Suprapubic skin (tissue), 4 donors: Measurements from ENCODE around the gene TTC12. TPM values are rescaled to one million over a fixed set of nuclear protein-coding genes. Genes with fewer than 3 reads are reported as not detected.
A peak's percentile ranks its signal among the peaks of the same experiment; 100 is the strongest.

ENCODE experiments used
- DNase-seq, 2 donors: peaks; one replicate each; pipeline ENCODE4 v3.0.0-alpha.2; 2019; ENCODE audit warnings: low spot score in 2 of 2
- H3K27ac ChIP-seq: fragments of 200-600 bp; sonication (generic); one replicate; pipeline ENCODE4 v1.5.1; 2019
- H3K27me3 ChIP-seq: fragments of 200-600 bp; sonication (generic); one replicate; pipeline ENCODE4 v1.5.1; 2019
- H3K36me3 ChIP-seq: fragments of 200-600 bp; sonication (generic); one replicate; pipeline ENCODE4 v1.5.1; 2019
- H3K4me1 ChIP-seq: fragments of 200-600 bp; sonication (generic); one replicate; pipeline ENCODE4 v1.5.1; 2019
- H3K4me3 ChIP-seq: fragments of 200-600 bp; sonication (generic); one replicate; pipeline ENCODE4 v1.5.1; 2019; ENCODE audit warnings: mild to moderate bottlenecking
- H3K9me3 ChIP-seq: fragments of 200-600 bp; sonication (generic); one replicate; pipeline ENCODE4 v1.5.1; 2019
- CTCF ChIP-seq, 2 donors: fragments of 200-600 bp in 1 of 2; fragments of 450-650 bp in 1 of 2; sonication (generic) in 1 of 2; IDR thresholded peaks; one replicate each; pipeline ENCODE4 v1.5.1; 2016 to 2019; ENCODE audit warnings: antibody characterized with exemption in 2 of 2, mild to moderate bottlenecking in 1 of 2, moderate library complexity in 1 of 2
- EP300 ChIP-seq: sonication (generic); formaldehyde crosslinking; IDR thresholded peaks from one replicate; pipeline ENCODE4 v1.6.1; 2017; ENCODE audit warnings: antibody characterized with exemption
- POLR2A ChIP-seq, 2 donors: fragments of 450-650 bp; IDR thresholded peaks; one replicate each; pipeline ENCODE4 v1.6.1; 2017; ENCODE audit warnings: antibody characterized with exemption in 2 of 2, mild to moderate bottlenecking in 2 of 2, moderate library complexity in 2 of 2
- POLR2AphosphoS5 ChIP-seq, 3 donors: sonication (generic); formaldehyde crosslinking; IDR thresholded peaks; one replicate each; pipeline ENCODE4 v1.6.1; 2017; ENCODE audit warnings: antibody characterized with exemption in 3 of 3
- WGBS: methylation state at CpG from one replicate; pipeline ENCODE4 v1.1.5; 2018; 5-methylcytosine and 5-hydroxymethylcytosine counted together
- total RNA-seq, 4 donors: library from RNA; depleted of rRNA; stranded (reverse); fragments of >200 nt; gene quantifications; one replicate each; pipeline ENCODE4 v1.1.0, GENCODE V29; 2016

TTC12 gene
- total RNA-seq, 4 donors from 2014 or later = 9.5 to 67.8 (median 30.3) TPM

GRCh38 chr11:113283881-113284280 is 30.5 kb upstream of the TTC12 start:
- no peaks in the 10 kb centered on the region for H3K27me3 ChIP-seq
- peak in 1 of 2 donors; percentile 11 for DNase-seq
- H3K9me3 ChIP-seq = no peaks in the 10 kb centered on the region
- H3K4me1 ChIP-seq = no peaks in the 10 kb centered on the region
- H3K27ac ChIP-seq = no peak overlapping the region
- no peak overlapping the region for H3K4me3 ChIP-seq
- no peaks in the 10 kb centered on the region for H3K36me3 ChIP-seq
- 93% methylated on average over 2 of the region's 2 CpGs for WGBS
- no peak for TF ChIP-seq EP300
- TF ChIP-seq POLR2AphosphoS5 (IDR thresholded peaks at IDR 0.05) = no peak
- no peak for TF ChIP-seq CTCF (IDR thresholded peaks at IDR 0.05)
- no peak for TF ChIP-seq POLR2A (IDR thresholded peaks at IDR 0.05)

- Histone ChIP-seq H3K9me3 (no peaks in the 10 kb centered on the region), H3K27me3 (no peaks in the 10 kb centered on the region), H3K4me1 (no peaks in the 10 kb centered on the region), H3K27ac (no peak overlapping the region), H3K36me3 (no peaks in the 10 kb centered on the region), H3K4me3 (no peak overlapping the region)
- no peak for DNase-seq
- 85% methylated on average over 3 of the region's 3 CpGs for WGBS
- no peak for TF ChIP-seq EP300
- no peak for TF ChIP-seq POLR2A (IDR thresholded peaks at IDR 0.05)
- TF ChIP-seq CTCF (IDR thresholded peaks at IDR 0.05) = no peak
- no peak for TF ChIP-seq POLR2AphosphoS5 (IDR thresholded peaks at IDR 0.05)
Observed at GRCh38 chr11:113286009-113286408, 28.4 kb upstream of the TTC12 start.

- 82% methylated on average over 6 of the region's 11 CpGs for WGBS
- Histone ChIP-seq H3K4me3 (no peak overlapping the region), H3K4me1 (no peaks in the 10 kb centered on the region), H3K36me3 (no peaks in the 10 kb centered on the region), H3K27me3 (no peaks in the 10 kb centered on the region), H3K27ac (no peak overlapping the region), H3K9me3 (no peaks in the 10 kb centered on the region)
- TF ChIP-seq POLR2AphosphoS5 (IDR thresholded peaks at IDR 0.05) (no peak), EP300 (no peak), CTCF (IDR thresholded peaks at IDR 0.05) (no peak), POLR2A (IDR thresholded peaks at IDR 0.05) (no peak)
- no peak for DNase-seq
Observed at GRCh38 chr11:113286509-113287497, 27.6 kb upstream of the TTC12 start.

GRCh38 chr11:113287801-113288200 is 26.6 kb upstream of the TTC12 start:
- no peak overlapping the region for H3K4me3 ChIP-seq
- no peaks in the 10 kb centered on the region for H3K9me3 ChIP-seq
- WGBS = 65% methylated on average over 3 of the region's 3 CpGs
- DNase-seq = no peak
- no peak overlapping the region for H3K27ac ChIP-seq
- TF ChIP-seq CTCF (IDR thresholded peaks at IDR 0.05) = no peak
- no peak for TF ChIP-seq EP300
- no peak for TF ChIP-seq POLR2AphosphoS5 (IDR thresholded peaks at IDR 0.05)
- no peak for TF ChIP-seq POLR2A (IDR thresholded peaks at IDR 0.05)
- H3K4me1 ChIP-seq = no peaks in the 10 kb centered on the region
- H3K36me3 ChIP-seq = no peaks in the 10 kb centered on the region
- no peaks in the 10 kb centered on the region for H3K27me3 ChIP-seq

- WGBS = 87% methylated on average over 6 of the region's 6 CpGs
- Histone ChIP-seq H3K9me3 (no peaks in the 10 kb centered on the region), H3K4me3 (no peak overlapping the region), H3K27me3 (no peaks in the 10 kb centered on the region), H3K36me3 (no peaks in the 10 kb centered on the region), H3K27ac (no peak overlapping the region), H3K4me1 (no peaks in the 10 kb centered on the region)
- DNase-seq = no peak
- TF ChIP-seq EP300 = no peak
- no peak for TF ChIP-seq POLR2A (IDR thresholded peaks at IDR 0.05)
- TF ChIP-seq CTCF (IDR thresholded peaks at IDR 0.05) = no peak
- no peak for TF ChIP-seq POLR2AphosphoS5 (IDR thresholded peaks at IDR 0.05)
Observed at GRCh38 chr11:113288286-113288863, 26.0 kb upstream of the TTC12 start.
